Small intestine (tissue), 7 donors: ENCODE data around the gene CAGE1. TPM values are rescaled to one million over a fixed set of nuclear protein-coding genes. Genes with fewer than 3 reads are reported as not detected.
"Not testable (repeated sequence)": the region's sequence is repeated elsewhere in the genome, so short reads cannot be mapped to it uniquely, and the experiment has no call there.

Source experiments
- DNase-seq, 2 donors: peaks; one replicate each; pipeline versions ENCODE4 v3.0.0 to v3.0.0-alpha.2; 2013
- FAIRE-seq: peaks from 2 replicates; lab custom pipeline; 2012; peaks lifted over from hg19 to GRCh38; lab: Jason Lieb, UNC
- H3K27ac ChIP-seq, 3 donors: one replicate each; pipeline ENCODE4 v1.5.1; 2013; ENCODE audit warnings: low read length in 2 of 3, mild to moderate bottlenecking in 2 of 3, control low read depth in 1 of 3, inconsistent platforms in 1 of 3, low read depth in 1 of 3, moderate library complexity in 1 of 3
- H3K27me3 ChIP-seq, 3 donors: one replicate each; pipeline ENCODE4 v1.6.1; 2013; ENCODE audit warnings: low read length in 3 of 3, inconsistent platforms in 1 of 3; ENCODE audit not compliant: control insufficient read depth in 3 of 3, insufficient read depth in 3 of 3
- H3K36me3 ChIP-seq, 3 donors: one replicate each; pipeline ENCODE4 v1.6.1; 2013; ENCODE audit warnings: low read length in 3 of 3, inconsistent platforms in 1 of 3, low read depth in 1 of 3, mild to moderate bottlenecking in 1 of 3, moderate library complexity in 1 of 3; ENCODE audit not compliant: control insufficient read depth in 3 of 3, insufficient read depth in 2 of 3
- H3K4me1 ChIP-seq, 3 donors: one replicate each; pipeline ENCODE4 v1.6.1; 2013; ENCODE audit warnings: low read length in 2 of 3, inconsistent platforms in 1 of 3, low read depth in 1 of 3, mild to moderate bottlenecking in 1 of 3, moderate library complexity in 1 of 3; ENCODE audit not compliant: control insufficient read depth in 3 of 3, insufficient read depth in 2 of 3
- H3K4me3 ChIP-seq, 3 donors: one replicate each; pipeline ENCODE4 v1.5.1; 2013; ENCODE audit warnings: low read length in 3 of 3, control low read depth in 1 of 3, inconsistent platforms in 1 of 3, low read depth in 1 of 3, mild to moderate bottlenecking in 1 of 3, moderate library complexity in 1 of 3
- H3K9me3 ChIP-seq, 2 donors: one replicate each; pipeline ENCODE4 v1.6.1; 2013; ENCODE audit warnings: low read depth in 1 of 2, low read length in 1 of 2; ENCODE audit not compliant: control insufficient read depth in 2 of 2, insufficient read depth in 1 of 2
- WGBS, 3 donors: extraction: QIAGEN DNeasy Blood & Tissue Kit; methylation state at CpG; one replicate each; pipeline ENCODE4 v1.1.7; 2013; 5-methylcytosine and 5-hydroxymethylcytosine counted together
- polyA plus RNA-seq, 4 donors: library from polyadenylated mRNA; stranded (reverse) in 3 of 4; unstranded in 1 of 4; fragments of 200-250 nt in 3 of 4; fragments of 120-200 nt in 1 of 4; gene quantifications; one replicate each; pipeline versions ENCODE4 v1.2.1 to v1.2.3, GENCODE V29; 2013
- donor health status: healthy with polysubstance abuse.
- donor health status: control.
- donor health status: control.
- donor health status: Bipolar disorder and iron deficiency.
- donor health status: healthy.

CAGE1 gene
- polyA plus RNA-seq, 4 donors, result 0.01 TPM; not detected in 3

DNA sequence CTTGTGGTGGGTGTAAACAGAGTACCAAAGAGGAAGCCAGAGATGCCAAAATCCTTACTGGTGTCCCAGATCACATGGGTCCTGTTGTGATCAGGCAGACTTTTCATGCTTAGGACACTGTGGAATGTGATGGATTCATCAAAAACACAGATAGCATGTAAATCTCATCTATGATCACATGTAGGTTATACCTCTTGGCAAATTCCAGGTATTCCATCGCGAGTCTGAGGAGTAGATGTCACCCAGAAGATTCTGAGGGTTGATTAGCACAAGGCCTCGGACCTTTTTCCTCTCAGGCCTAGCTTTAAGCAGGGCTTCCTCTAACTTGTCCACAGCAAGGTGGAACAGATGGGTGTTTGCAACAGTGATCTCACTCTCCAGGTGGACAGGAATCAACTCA, 48.3 kb downstream of the CAGE1 start:
- WGBS, 3 donors, result 91 to 98% (median 96%) methylated on average over 3 of the region's 3 CpGs
- H3K36me3 ChIP-seq, result no peaks in the 10 kb centered on the region
- H3K27me3 ChIP-seq, result peaks cover 0 to 4% (median 2%) of the 10 kb centered on the region in 3 donors
- no peak for DNase-seq
- H3K4me1 ChIP-seq, result no peaks in the 10 kb centered on the region
- no peak for FAIRE-seq
- H3K4me3 ChIP-seq, result no peak overlapping the region
- H3K27ac ChIP-seq, result no peak overlapping the region
- no peaks in the 10 kb centered on the region for H3K9me3 ChIP-seq

GRCh38 chr6:7339007-7339732, 50.4 kb downstream of the CAGE1 start:
- not testable (repeated sequence) for H3K4me3 ChIP-seq, H3K36me3 ChIP-seq, H3K27ac ChIP-seq, H3K27me3 ChIP-seq, H3K4me1 ChIP-seq, H3K9me3 ChIP-seq, DNase-seq, FAIRE-seq
- 78 to 90% (median 86%) methylated on average over 14 of the region's 14 CpGs for WGBS, 3 donors

DNA sequence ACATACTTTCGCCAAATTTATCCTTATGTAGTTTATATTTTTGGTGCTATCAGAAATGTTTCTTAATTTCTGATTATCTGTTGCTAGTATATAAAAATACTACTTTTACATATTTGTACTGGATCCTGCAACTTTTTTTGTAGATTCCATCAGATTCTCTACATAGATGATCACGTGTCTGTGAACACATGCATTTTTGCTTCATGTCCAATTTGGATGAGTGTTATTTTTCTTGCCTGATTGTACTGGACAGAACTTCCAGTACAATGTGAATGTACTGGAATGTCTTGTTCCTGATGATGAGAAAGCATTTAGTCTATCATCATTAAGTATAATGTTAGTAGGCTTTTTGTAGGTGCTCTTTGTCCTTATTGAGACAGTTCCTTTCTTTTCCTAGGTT, 51.5 kb downstream of the CAGE1 start:
- H3K36me3 ChIP-seq, result no peaks in the 10 kb centered on the region
- H3K4me3 ChIP-seq, result no peak overlapping the region
- no peaks in the 10 kb centered on the region for H3K9me3 ChIP-seq
- H3K27me3 ChIP-seq, result peaks cover 0 to 4% (median 2%) of the 10 kb centered on the region in 3 donors
- WGBS, 3 donors, result 62 to 82% (median 75%) methylated on average over 2 of the region's 2 CpGs
- no peaks in the 10 kb centered on the region for H3K4me1 ChIP-seq
- H3K27ac ChIP-seq, result no peak overlapping the region
- DNase-seq (no peak), FAIRE-seq (no peak)

DNA sequence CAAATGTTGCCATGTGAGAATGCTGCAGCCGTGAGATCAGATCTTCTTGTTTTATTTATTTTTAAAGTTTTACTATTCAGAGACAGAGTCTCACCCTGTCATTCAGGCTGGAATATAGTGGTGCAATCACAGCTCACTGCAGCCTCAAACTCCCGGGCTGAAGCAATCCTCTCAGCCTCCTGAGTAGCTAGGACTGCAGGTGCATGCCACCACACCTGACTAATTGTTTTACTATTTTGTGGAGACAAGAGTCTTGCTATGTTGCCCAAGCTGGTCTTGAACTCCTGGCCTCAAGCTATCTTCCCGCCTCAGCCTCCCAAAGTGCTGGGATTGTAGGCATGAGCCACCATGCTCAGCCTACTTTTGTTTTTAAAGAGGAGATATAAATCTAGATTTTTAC, 54.0 kb downstream of the CAGE1 start:
- Histone ChIP-seq H3K9me3 (no peaks in the 10 kb centered on the region), H3K36me3 (no peaks in the 10 kb centered on the region), H3K27me3 (peaks cover 0 to 1% (median 0%) of the 10 kb centered on the region in 3 donors), H3K4me1 (no peaks in the 10 kb centered on the region), H3K4me3 (no peak overlapping the region), H3K27ac (no peak overlapping the region)
- DNase-seq (no peak), FAIRE-seq (no peak)
- WGBS, 3 donors, result 82 to 91% (median 85%) methylated on average over 3 of the region's 3 CpGs

- no peak overlapping the region for H3K27ac ChIP-seq
- no peaks in the 10 kb centered on the region for H3K36me3 ChIP-seq
- H3K27me3 ChIP-seq, result no peaks in the 10 kb centered on the region
- H3K4me1 ChIP-seq, result no peaks in the 10 kb centered on the region
- no peak for DNase-seq
- 74 to 84% (median 78%) methylated on average over 3 of the region's 3 CpGs for WGBS, 3 donors
- H3K9me3 ChIP-seq, result no peaks in the 10 kb centered on the region
- H3K4me3 ChIP-seq, result no peak overlapping the region
- no peak for FAIRE-seq
Observed at GRCh38 chr6:7334685-7335084, 54.9 kb downstream of the CAGE1 start.

DNA sequence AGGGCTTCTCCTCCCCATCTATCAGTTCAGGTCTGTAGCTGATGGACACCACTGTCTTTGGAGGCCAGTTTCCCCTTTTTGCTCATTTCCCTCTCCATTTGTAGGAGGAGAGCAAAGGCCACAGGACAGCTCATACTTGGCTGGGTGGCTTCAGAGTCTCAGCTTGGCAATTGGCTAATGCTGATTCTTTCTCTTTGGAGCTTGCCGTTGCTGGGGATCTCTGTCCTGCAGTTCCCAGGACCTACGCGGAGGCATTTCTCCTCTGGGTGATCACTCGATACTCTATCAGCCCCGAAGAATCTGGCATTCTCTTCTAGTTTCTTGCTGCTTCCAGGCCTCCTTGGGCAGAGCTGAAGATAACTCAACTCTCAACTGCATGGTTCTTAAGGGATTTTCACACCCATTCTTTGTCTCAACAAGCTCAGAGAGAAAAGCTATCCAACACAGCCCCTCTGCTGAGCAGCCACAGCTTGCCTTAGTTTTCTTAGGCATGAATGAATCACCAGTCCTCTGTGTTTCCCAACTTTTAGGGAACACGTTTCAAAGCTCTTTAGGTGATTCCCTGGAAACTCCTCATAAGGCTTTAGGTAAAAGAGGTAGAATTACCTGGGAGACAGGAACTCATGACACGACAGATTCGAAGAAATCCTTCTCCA, 57.3 kb downstream of the CAGE1 start:
- no peak for FAIRE-seq
- no peak overlapping the region for H3K4me3 ChIP-seq
- 80 to 84% (median 82%) methylated on average over 8 of the region's 8 CpGs for WGBS, 3 donors
- no peaks in the 10 kb centered on the region for H3K27me3 ChIP-seq
- no peaks in the 10 kb centered on the region for H3K36me3 ChIP-seq
- no peaks in the 10 kb centered on the region for H3K4me1 ChIP-seq
- H3K27ac ChIP-seq, result no peak overlapping the region
- no peaks in the 10 kb centered on the region for H3K9me3 ChIP-seq
- no peak for DNase-seq

GRCh38 chr6:7331452-7331851, 58.1 kb downstream of the CAGE1 start:
- Histone ChIP-seq H3K27ac (no peak overlapping the region), H3K36me3 (no peaks in the 10 kb centered on the region), H3K27me3 (no peaks in the 10 kb centered on the region), H3K4me3 (no peak overlapping the region), H3K9me3 (no peaks in the 10 kb centered on the region), H3K4me1 (no peaks in the 10 kb centered on the region)
- 88% methylated on average over 7 of the region's 7 CpGs for WGBS, 3 donors
- DNase-seq, result no peak
- no peak for FAIRE-seq

GRCh38 chr6:7328243-7328642, 61.3 kb downstream of the CAGE1 start:
- H3K36me3 ChIP-seq, result no peaks in the 10 kb centered on the region
- no peak overlapping the region for H3K4me3 ChIP-seq
- no peak overlapping the region for H3K27ac ChIP-seq
- FAIRE-seq (no peak), DNase-seq (no peak)
- WGBS, 3 donors, result 50 to 61% (median 53%) methylated on average over 2 of the region's 2 CpGs
- no peaks in the 10 kb centered on the region for H3K9me3 ChIP-seq
- no peaks in the 10 kb centered on the region for H3K27me3 ChIP-seq
- H3K4me1 ChIP-seq, result no peaks in the 10 kb centered on the region
